HG03439 (cell line): ENCODE results near the gene TEX38.

ENCODE experiments used
- ATAC-seq: cut with Tn5 transposase; IDR thresholded peaks from one replicate; pipeline ENCODE4 v1.9.1; 2021; ENCODE audit warnings: mild to moderate bottlenecking, moderate library complexity; ENCODE audit not compliant: unreplicated experiment

Gene TEX38

DNA sequence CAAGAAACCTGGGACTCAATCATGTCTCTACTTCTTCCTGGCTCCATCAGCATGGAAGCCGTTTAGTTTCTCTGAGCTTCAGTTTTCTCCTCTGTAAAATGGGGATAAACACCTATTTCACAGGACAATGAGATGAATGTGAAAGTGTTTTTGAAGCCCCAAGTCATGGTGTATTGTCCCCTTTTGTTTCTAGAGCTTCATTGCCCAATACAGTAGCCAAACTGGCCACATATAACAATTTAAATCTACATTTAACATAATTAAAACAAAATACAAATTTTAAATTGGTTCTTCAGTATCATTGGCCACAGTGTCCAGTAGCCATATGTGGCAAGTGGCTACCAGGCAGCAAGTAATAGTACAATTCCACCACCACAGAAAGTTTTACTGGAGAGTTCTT is 49.5 kb downstream of the TEX38 start:
- ATAC-seq, result no peak

GRCh38 chr1:46721686-46722205 is 50.1 kb downstream of the TEX38 start:
- no peak for ATAC-seq
